ENCODE data around the gene MAT2B.

- TF ChIP-seq POLR2AphosphoS5 (IDR thresholded peaks at IDR 0.05; ENCODE audit: low read depth, low read length) (no peak), TAF1 (IDR thresholded peaks at IDR 0.05; ENCODE audit: borderline replicate concordance, low read depth, low read length) (no peak), GATA2 (CRISPR knock-in tag; IDR thresholded peaks at IDR 0.05) (no peak), MAX (IDR thresholded peaks at IDR 0.05; ENCODE audit: low read depth) (no peak), CHD2 (IDR thresholded peaks at IDR 0.05; ENCODE audit: low read length, partially characterized antibody) (no peak)
- TF ChIP-seq, protein P1, sequence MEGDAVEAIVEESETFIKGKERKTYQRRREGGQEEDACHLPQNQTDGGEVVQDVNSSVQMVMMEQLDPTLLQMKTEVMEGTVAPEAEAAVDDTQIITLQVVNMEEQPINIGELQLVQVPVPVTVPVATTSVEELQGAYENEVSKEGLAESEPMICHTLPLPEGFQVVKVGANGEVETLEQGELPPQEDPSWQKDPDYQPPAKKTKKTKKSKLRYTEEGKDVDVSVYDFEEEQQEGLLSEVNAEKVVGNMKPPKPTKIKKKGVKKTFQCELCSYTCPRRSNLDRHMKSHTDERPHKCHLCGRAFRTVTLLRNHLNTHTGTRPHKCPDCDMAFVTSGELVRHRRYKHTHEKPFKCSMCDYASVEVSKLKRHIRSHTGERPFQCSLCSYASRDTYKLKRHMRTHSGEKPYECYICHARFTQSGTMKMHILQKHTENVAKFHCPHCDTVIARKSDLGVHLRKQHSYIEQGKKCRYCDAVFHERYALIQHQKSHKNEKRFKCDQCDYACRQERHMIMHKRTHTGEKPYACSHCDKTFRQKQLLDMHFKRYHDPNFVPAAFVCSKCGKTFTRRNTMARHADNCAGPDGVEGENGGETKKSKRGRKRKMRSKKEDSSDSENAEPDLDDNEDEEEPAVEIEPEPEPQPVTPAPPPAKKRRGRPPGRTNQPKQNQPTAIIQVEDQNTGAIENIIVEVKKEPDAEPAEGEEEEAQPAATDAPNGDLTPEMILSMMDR (IDR thresholded peaks at IDR 0.05), result no peak
These were observed 15.7 kb upstream of the MAT2B start for GRCh38 chr5:163489745-163490075.

Data from SK-N-SH (cell line).